Glomerular visceral epithelial cell (primary cell): ENCODE measurements around the gene AP5B1.
"Not testable (repeated sequence)": the region's sequence is repeated elsewhere in the genome, so short reads cannot be mapped to it uniquely, and the experiment has no call there.

Source experiments
- DNase-seq: peaks from one replicate; pipeline ENCODE4 v3.0.0-alpha.2; 2016; ENCODE audit errors: extremely low spot score

The AP5B1 gene

GRCh38 chr11:65786008-65786785 lies 5.4 kb upstream of the AP5B1 start:
- DNase-seq: no peak

GRCh38 chr11:65785319-65786007 lies 4.7 kb upstream of the AP5B1 start:
- DNase-seq: no peak

GRCh38 chr11:65782816-65783228 lies 2.0 kb upstream of the AP5B1 start:
- DNase-seq: no peak

- DNase-seq: no peak
Observed at GRCh38 chr11:65781962-65782815, 1.4 kb upstream of the AP5B1 start.

- DNase-seq: no peak
Observed at GRCh38 chr11:65781152-65781961, 581 bp upstream of the AP5B1 start.

GRCh38 chr11:65779919-65780769 lies 632 bp downstream of the AP5B1 start:
- peak; percentile 81 for DNase-seq

GRCh38 chr11:65779669-65779918 lies 1.2 kb downstream of the AP5B1 start:
- DNase-seq: no peak

GRCh38 chr11:65778901-65779668 lies 1.7 kb downstream of the AP5B1 start:
- DNase-seq: no peak

GRCh38 chr11:65778431-65778900 lies 2.3 kb downstream of the AP5B1 start:
- DNase-seq: no peak

- DNase-seq: no peak
Observed at GRCh38 chr11:65777821-65778361, 2.9 kb downstream of the AP5B1 start.

- DNase-seq: no peak
Observed at GRCh38 chr11:65777241-65777640, 3.5 kb downstream of the AP5B1 start.

GRCh38 chr11:65776710-65777141 lies 4.0 kb downstream of the AP5B1 start:
- no peak for DNase-seq

- DNase-seq: no peak
Observed at GRCh38 chr11:65776196-65776595, 4.6 kb downstream of the AP5B1 start.

- DNase-seq: no peak
Observed at GRCh38 chr11:65774525-65775306, 6.1 kb downstream of the AP5B1 start.

- no peak for DNase-seq
Observed at GRCh38 chr11:65773784-65774411, 6.9 kb downstream of the AP5B1 start.

- DNase-seq: no peak
Observed at GRCh38 chr11:65771589-65772112, 9.1 kb downstream of the AP5B1 start.

GRCh38 chr11:65770951-65771567 lies 9.7 kb downstream of the AP5B1 start:
- DNase-seq: no peak

GRCh38 chr11:65767806-65768205 lies 13.0 kb downstream of the AP5B1 start:
- DNase-seq: not testable (repeated sequence)
